HEK293 (cell line): ENCODE results near the gene C1QTNF12.

Experiments
- CTCF ChIA-PET: fragments of 350-600 bp; formaldehyde crosslinking; extraction: SDS; loops from one replicate; lab custom pipeline; 2021; ENCODE audit warnings: antibody characterized with exemption; lab: Yijun Ruan, JAX
- POLR2A ChIA-PET: fragments of 300-600 bp; formaldehyde crosslinking; extraction: SDS; loops from one replicate; lab custom pipeline; 2020; ENCODE audit warnings: antibody characterized with exemption, inconsistent platforms; lab: Yijun Ruan, JAX
- H3K27ac ChIP-seq: fragments of 200-500 bp; sonication (Bioruptor generic); 2 replicates; pipeline ENCODE4 v1.5.1; 2014; ENCODE audit warnings: low read depth, low read length, control low read depth, inconsistent platforms; ENCODE audit errors: extremely low read depth
- H3K36me3 ChIP-seq, 2 experiments: fragments of 200-500 bp in 1 of 2; sonication (Bioruptor generic) in 1 of 2; 1 replicate in 1 of 2; 2 replicates in 1 of 2; pipeline ENCODE4 v1.5.1; 2014 to 2017; ENCODE audit warnings: inconsistent platforms in 2 of 2, low read length in 2 of 2; ENCODE audit not compliant: control insufficient read depth in 2 of 2, insufficient read depth in 1 of 2
- H3K4me1 ChIP-seq: fragments of 200-500 bp; sonication (Bioruptor generic); 2 replicates; pipeline ENCODE4 v1.5.1; 2014; ENCODE audit warnings: mild to moderate bottlenecking, low read length, inconsistent platforms; ENCODE audit not compliant: control insufficient read depth, insufficient read depth
- H3K4me3 ChIP-seq: 2 replicates; pipeline ENCODE4 v1.5.1; 2011; ENCODE audit warnings: low read depth, mild to moderate bottlenecking, control low read depth, low read length, moderate library complexity
- H3K9me3 ChIP-seq: fragments of 200-500 bp; sonication (Bioruptor generic); 2 replicates; pipeline ENCODE4 v1.5.1; 2014; ENCODE audit warnings: low read depth, low read length, inconsistent platforms; ENCODE audit not compliant: control insufficient read depth, insufficient read depth
- GLIS1 ChIP-seq: fragments of 450-650 bp; formaldehyde crosslinking; IDR thresholded peaks from 2 replicates; pipeline ENCODE4 v1.5.1; 2016; ENCODE audit warnings: missing biosample characterization, missing genetic modification characterization
- GLIS2 ChIP-seq: fragments of 450-650 bp; formaldehyde crosslinking; IDR thresholded peaks from 2 replicates; pipeline ENCODE4 v1.5.1; 2016; ENCODE audit warnings: missing biosample characterization, missing genetic modification characterization
- KLF1 ChIP-seq: fragments of 450-650 bp; formaldehyde crosslinking; IDR thresholded peaks from 2 replicates; pipeline ENCODE4 v1.5.1; 2016; ENCODE audit warnings: missing biosample characterization, missing genetic modification characterization
- OSR2 ChIP-seq: fragments of 450-650 bp; formaldehyde crosslinking; IDR thresholded peaks from 2 replicates; pipeline ENCODE4 v1.5.1; 2016; ENCODE audit warnings: missing biosample characterization, missing genetic modification characterization
- PRDM1 ChIP-seq: fragments of 450-650 bp; formaldehyde crosslinking; IDR thresholded peaks from 2 replicates; pipeline ENCODE4; 2016; ENCODE audit warnings: missing biosample characterization, missing genetic modification characterization
- TRIM28 ChIP-seq: IDR thresholded peaks from 2 replicates; pipeline ENCODE4 v1.6.1; 2011; ENCODE audit warnings: low read length, control low read depth, borderline replicate concordance
- ZIC2 ChIP-seq: fragments of 450-650 bp; formaldehyde crosslinking; IDR thresholded peaks from 2 replicates; pipeline ENCODE4 v1.5.1; 2016; ENCODE audit warnings: missing biosample characterization, missing genetic modification characterization
- ZNF175 ChIP-seq: fragments of 450-650 bp; formaldehyde crosslinking; IDR thresholded peaks from 2 replicates; pipeline ENCODE4 v1.5.1; 2016; ENCODE audit warnings: missing biosample characterization, missing genetic modification characterization
- ZNF335 ChIP-seq: fragments of 450-650 bp; formaldehyde crosslinking; conservative IDR thresholded peaks from 2 replicates; pipeline ENCODE4 v1.5.1; 2016; ENCODE audit warnings: missing biosample characterization, missing genetic modification characterization
- ZNF341 ChIP-seq: fragments of 450-650 bp; formaldehyde crosslinking; IDR thresholded peaks from 2 replicates; pipeline ENCODE4; 2016; ENCODE audit warnings: low read depth, missing biosample characterization, missing genetic modification characterization
- ZNF433 ChIP-seq: fragments of 450-650 bp; formaldehyde crosslinking; IDR thresholded peaks from 2 replicates; pipeline ENCODE4 v1.5.1; 2016; ENCODE audit warnings: missing biosample characterization, missing genetic modification characterization, low read depth
- ZNF549 ChIP-seq: fragments of 450-650 bp; IDR thresholded peaks from 2 replicates; pipeline ENCODE4 v1.5.1; 2018; ENCODE audit warnings: missing biosample characterization, missing genetic modification characterization, mild to moderate bottlenecking, inconsistent platforms, moderate library complexity
- ZNF571 ChIP-seq: fragments of 450-650 bp; formaldehyde crosslinking; IDR thresholded peaks from 2 replicates; pipeline ENCODE4 v1.5.0; 2017; ENCODE audit warnings: missing biosample characterization, missing genetic modification characterization
- ZNF791 ChIP-seq: fragments of 450-650 bp; formaldehyde crosslinking; IDR thresholded peaks from 2 replicates; pipeline ENCODE4 v1.5.1; 2016; ENCODE audit warnings: missing biosample characterization, missing genetic modification characterization
- TF ChIP-seq, protein P1 (sequence below): fragments of 450-650 bp; formaldehyde crosslinking; IDR thresholded peaks from 2 replicates; pipeline ENCODE4 v1.5.1; 2017; ENCODE audit warnings: missing biosample characterization, missing genetic modification characterization
- TF ChIP-seq, protein P2 (sequence below): fragments of 450-650 bp; formaldehyde crosslinking; IDR thresholded peaks from 2 replicates; pipeline ENCODE4 v1.5.1; 2016; ENCODE audit warnings: missing biosample characterization, missing genetic modification characterization
- TF ChIP-seq, protein P3 (sequence below): fragments of 450-650 bp; formaldehyde crosslinking; IDR thresholded peaks from 2 replicates; pipeline ENCODE4 v1.5.1; 2016; ENCODE audit warnings: missing biosample characterization, missing genetic modification characterization

Gene C1QTNF12

GRCh38 chr1:1207571-1207892 is 39.0 kb downstream of the C1QTNF12 start:
- Histone ChIP-seq H3K27ac (no peak overlapping the region), H3K36me3 (no peaks in the 10 kb centered on the region), H3K9me3 (no peaks in the 10 kb centered on the region), H3K4me3 (no peak overlapping the region), H3K4me1 (peaks cover 3% of the 10 kb centered on the region; the same call in 1 of the 2 replicates)
- no peak for TF ChIP-seq ZIC2 (tag by site-specific recombination)
- no peak for TF ChIP-seq ZNF433
- no peak for TF ChIP-seq ZNF791
- no peak for TF ChIP-seq ZNF549
- TF ChIP-seq KLF1 (tag by site-specific recombination), result no peak
- TF ChIP-seq OSR2 (tag by site-specific recombination), result no peak
- TF ChIP-seq, protein P1, sequence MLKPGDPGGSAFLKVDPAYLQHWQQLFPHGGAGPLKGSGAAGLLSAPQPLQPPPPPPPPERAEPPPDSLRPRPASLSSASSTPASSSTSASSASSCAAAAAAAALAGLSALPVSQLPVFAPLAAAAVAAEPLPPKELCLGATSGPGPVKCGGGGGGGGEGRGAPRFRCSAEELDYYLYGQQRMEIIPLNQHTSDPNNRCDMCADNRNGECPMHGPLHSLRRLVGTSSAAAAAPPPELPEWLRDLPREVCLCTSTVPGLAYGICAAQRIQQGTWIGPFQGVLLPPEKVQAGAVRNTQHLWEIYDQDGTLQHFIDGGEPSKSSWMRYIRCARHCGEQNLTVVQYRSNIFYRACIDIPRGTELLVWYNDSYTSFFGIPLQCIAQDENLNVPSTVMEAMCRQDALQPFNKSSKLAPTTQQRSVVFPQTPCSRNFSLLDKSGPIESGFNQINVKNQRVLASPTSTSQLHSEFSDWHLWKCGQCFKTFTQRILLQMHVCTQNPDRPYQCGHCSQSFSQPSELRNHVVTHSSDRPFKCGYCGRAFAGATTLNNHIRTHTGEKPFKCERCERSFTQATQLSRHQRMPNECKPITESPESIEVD (tag by site-specific recombination), result no peak
- TF ChIP-seq ZNF335 (tag by site-specific recombination), result no peak
- no peak for TF ChIP-seq TRIM28
- POLR2A ChIA-PET, result interaction anchor here (1.9 kb wide), 1 partner anchor 23 kb away, joined by 5 read pairs; no protein-coding TSS in a partner anchor
- CTCF ChIA-PET, result interaction anchor here (0.5 kb wide), 1 partner anchor 86 kb away, joined by 3 read pairs; no protein-coding TSS in a partner anchor

DNA sequence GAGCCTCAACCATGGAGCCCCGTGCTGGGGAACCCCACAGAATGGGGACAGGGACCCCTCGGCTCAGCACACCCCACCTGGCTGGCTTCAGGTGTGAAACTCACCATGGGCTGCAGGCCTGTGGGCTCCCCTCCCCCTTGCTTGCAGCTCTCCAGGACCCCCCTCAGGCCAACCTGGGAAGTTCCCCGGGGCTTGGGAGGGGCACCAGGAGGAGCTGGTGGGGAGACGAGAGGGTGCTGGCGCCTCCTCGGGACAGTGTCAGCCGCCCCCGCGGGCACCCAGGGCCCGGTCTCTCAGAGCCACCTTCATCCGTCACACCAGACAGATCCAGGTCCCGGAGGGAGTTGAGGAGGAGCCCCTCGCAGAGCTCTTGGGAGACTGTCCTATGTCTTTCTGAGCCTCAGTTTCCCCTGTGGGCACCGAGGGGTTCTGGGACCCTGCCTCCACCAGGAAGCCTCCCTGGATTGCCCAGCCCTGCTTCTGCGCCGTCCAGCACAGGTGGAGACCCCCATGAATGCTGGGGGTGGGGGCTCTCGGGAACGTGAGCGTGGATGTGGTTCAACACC is 39.5 kb downstream of the C1QTNF12 start:
- Histone ChIP-seq H3K4me1 (peaks cover 3% of the 10 kb centered on the region; the same call in 1 of the 2 replicates), H3K4me3 (no peak overlapping the region), H3K27ac (no peak overlapping the region), H3K9me3 (no peaks in the 10 kb centered on the region), H3K36me3 (no peaks in the 10 kb centered on the region)
- CTCF ChIA-PET, result interaction anchor here (0.5 kb wide), 1 partner anchor 85 kb away, joined by 3 read pairs; no protein-coding TSS in a partner anchor
- POLR2A ChIA-PET, result interaction anchor here (1.9 kb wide), 1 partner anchor 24 kb away, joined by 5 read pairs; no protein-coding TSS in a partner anchor
- no peak for TF ChIP-seq PRDM1 (tag by site-specific recombination)
- TF ChIP-seq GLIS1 (tag by site-specific recombination), result peak; percentile 24; the same call in 1 of the 2 replicates
- TF ChIP-seq GLIS2 (tag by site-specific recombination), result peak; percentile 69; the same call in 1 of the 2 replicates
- TF ChIP-seq, protein P2, sequence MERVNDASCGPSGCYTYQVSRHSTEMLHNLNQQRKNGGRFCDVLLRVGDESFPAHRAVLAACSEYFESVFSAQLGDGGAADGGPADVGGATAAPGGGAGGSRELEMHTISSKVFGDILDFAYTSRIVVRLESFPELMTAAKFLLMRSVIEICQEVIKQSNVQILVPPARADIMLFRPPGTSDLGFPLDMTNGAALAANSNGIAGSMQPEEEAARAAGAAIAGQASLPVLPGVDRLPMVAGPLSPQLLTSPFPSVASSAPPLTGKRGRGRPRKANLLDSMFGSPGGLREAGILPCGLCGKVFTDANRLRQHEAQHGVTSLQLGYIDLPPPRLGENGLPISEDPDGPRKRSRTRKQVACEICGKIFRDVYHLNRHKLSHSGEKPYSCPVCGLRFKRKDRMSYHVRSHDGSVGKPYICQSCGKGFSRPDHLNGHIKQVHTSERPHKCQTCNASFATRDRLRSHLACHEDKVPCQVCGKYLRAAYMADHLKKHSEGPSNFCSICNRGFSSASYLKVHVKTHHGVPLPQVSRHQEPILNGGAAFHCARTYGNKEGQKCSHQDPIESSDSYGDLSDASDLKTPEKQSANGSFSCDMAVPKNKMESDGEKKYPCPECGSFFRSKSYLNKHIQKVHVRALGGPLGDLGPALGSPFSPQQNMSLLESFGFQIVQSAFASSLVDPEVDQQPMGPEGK (tag by site-specific recombination), result 0 out of 2 replicates have a peak, but pooled peaks have one; percentile 0

- no peaks in the 10 kb centered on the region for H3K9me3 ChIP-seq
- H3K4me1 ChIP-seq, result peaks cover 3% of the 10 kb centered on the region; the same call in 1 of the 2 replicates
- CTCF ChIA-PET, result no interaction called here
- H3K4me3 ChIP-seq, result no peak within 1 kb of the TSS
- no peak within 1 kb of the TSS for H3K27ac ChIP-seq
- no peaks in the 10 kb centered on the region for H3K36me3 ChIP-seq
- TF ChIP-seq, protein P3, sequence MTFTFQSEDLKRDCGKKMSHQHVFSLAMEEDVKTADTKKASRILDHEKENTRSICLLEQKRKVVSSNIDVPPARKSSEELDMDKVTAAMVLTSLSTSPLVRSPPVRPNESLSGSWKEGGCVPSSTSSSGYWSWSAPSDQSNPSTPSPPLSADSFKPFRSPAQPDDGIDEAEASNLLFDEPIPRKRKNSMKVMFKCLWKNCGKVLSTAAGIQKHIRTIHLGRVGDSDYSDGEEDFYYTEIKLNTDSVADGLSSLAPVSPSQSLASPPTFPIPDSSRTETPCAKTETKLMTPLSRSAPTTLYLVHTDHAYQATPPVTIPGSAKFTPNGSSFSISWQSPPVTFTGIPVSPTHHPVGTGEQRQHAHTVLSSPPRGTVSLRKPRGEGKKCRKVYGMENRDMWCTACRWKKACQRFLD (tag by site-specific recombination), result no peak
- no peak for TF ChIP-seq ZNF571
- TF ChIP-seq GLIS1 (tag by site-specific recombination), result peak; percentile 73
- TF ChIP-seq, protein P2 (tag by site-specific recombination), result 0 out of 2 replicates have a peak, but pooled peaks have one; percentile 29
- TF ChIP-seq ZNF175 (tag by site-specific recombination), result no peak
- no peak for TF ChIP-seq PRDM1 (tag by site-specific recombination)
- TF ChIP-seq ZNF341 (tag by site-specific recombination), result no peak
- POLR2A ChIA-PET, result interaction anchor here (0.6 kb wide), 1 partner anchor 139 kb away, joined by 3 read pairs; no protein-coding TSS in a partner anchor
Observed at GRCh38 chr1:1206376-1206965, 40.1 kb downstream of the C1QTNF12 start, which contains the start of gene TNFRSF18. TNFRSF18 (minus strand) TSS chr1:1206592; CDS start chr1:1206571, 21 bp downstream.
